ENCODE results near the gene MPP1.

The MPP1 gene

GRCh38 chrX:154774622-154775021, 30.7 kb downstream of the MPP1 start:
- no peak for DNase-seq

GRCh38 chrX:154762537-154763296, 42.6 kb downstream of the MPP1 start, which contains the start of gene DKC1:
DKC1 (plus strand) TSS chrX:154762864; CDS start chrX:154762966, 102 bp downstream.
- DNase-seq = peak; percentile 94

GRCh38 chrX:154761977-154762536, 43.2 kb downstream of the MPP1 start:
- no peak for DNase-seq

GRCh38 chrX:154758696-154759095, 46.6 kb downstream of the MPP1 start:
- DNase-seq = no peak

- DNase-seq = no peak
Measured at GRCh38 chrX:154751669-154752271, 53.5 kb downstream of the MPP1 start.

GRCh38 chrX:154751203-154751668, 54.0 kb downstream of the MPP1 start:
- peak in 1 of 2 experiments; percentile 16 for DNase-seq

- peak; percentile 30 to 54 for DNase-seq
Measured at GRCh38 chrX:154750301-154751202, 54.7 kb downstream of the MPP1 start, which contains the start of gene GAB3. GAB3 (minus strand) TSS chrX:154751077; CDS start chrX:154751025, 52 bp downstream.

- DNase-seq = no peak
Measured at GRCh38 chrX:154749856-154750255, 55.4 kb downstream of the MPP1 start.

GRCh38 chrX:154748712-154749339, 56.5 kb downstream of the MPP1 start:
- DNase-seq = peak in 1 of 2 experiments; percentile 40

- DNase-seq = no peak
Measured at GRCh38 chrX:154742613-154743012, 62.7 kb downstream of the MPP1 start.

GRCh38 chrX:154739952-154740465, 65.3 kb downstream of the MPP1 start:
- no peak for DNase-seq

- no peak for DNase-seq
Measured at GRCh38 chrX:154738011-154738738, 67.1 kb downstream of the MPP1 start.

GRCh38 chrX:154737136-154737535, 68.1 kb downstream of the MPP1 start:
- no peak for DNase-seq

GRCh38 chrX:154735695-154736393, 69.4 kb downstream of the MPP1 start:
- no peak for DNase-seq

- DNase-seq = no peak
Measured at GRCh38 chrX:154734061-154734781, 71.1 kb downstream of the MPP1 start.

GRCh38 chrX:154733066-154733425, 72.2 kb downstream of the MPP1 start:
- DNase-seq = no peak

GRCh38 chrX:154732421-154733065, 72.7 kb downstream of the MPP1 start:
- DNase-seq = no peak

GRCh38 chrX:154731881-154732280, 73.4 kb downstream of the MPP1 start:
- DNase-seq = no peak

- DNase-seq = no peak
Measured at GRCh38 chrX:154731184-154731583, 74.1 kb downstream of the MPP1 start.
